Measurements from ENCODE around the gene CLSTN2. TPM values are rescaled to one million over a fixed set of nuclear protein-coding genes. Genes with fewer than 3 reads are reported as not detected.

The CLSTN2 gene
- total and polyA plus RNA-seq, 2 of the 4 experiments (the other 2 are of a cell fraction) = under 0.01 to 0.07 TPM

GRCh38 chr3:140134231-140134965, 199.4 kb downstream of the CLSTN2 start:
- no peak for TF ChIP-seq ELK1 (IDR thresholded peaks at IDR 0.05; ENCODE audit: borderline replicate concordance, low read depth, low read length)
- TF ChIP-seq RFX5 (IDR thresholded peaks at IDR 0.05; ENCODE audit: low read depth, low read length) = no peak
- no peak for TF ChIP-seq CTCF (conservative IDR thresholded peaks at IDR 0.05; ENCODE audit: low read depth, low read length)
- TF ChIP-seq POLR2A (IDR thresholded peaks at IDR 0.05; ENCODE audit: low read depth, low read length) = no peak
- TF ChIP-seq CEBPB (IDR thresholded peaks at IDR 0.05; ENCODE audit: low read depth, low read length) = no peak
- TF ChIP-seq BHLHE40 (IDR thresholded peaks at IDR 0.05; ENCODE audit: low read depth, low read length) = no peak
- TF ChIP-seq RCOR1 (IDR thresholded peaks at IDR 0.05; ENCODE audit: insufficient replicate concordance, low read length) = no peak
- TF ChIP-seq MAZ (IDR thresholded peaks at IDR 0.05; ENCODE audit: borderline replicate concordance, low read depth, low read length) = no peak
- no peak for TF ChIP-seq FOS (IDR thresholded peaks at IDR 0.05; ENCODE audit: low read depth, low read length)
- no peak for TF ChIP-seq MAFK (IDR thresholded peaks at IDR 0.05; ENCODE audit: low read depth, low read length)
- no peak for TF ChIP-seq MXI1 (IDR thresholded peaks at IDR 0.05; ENCODE audit: borderline replicate concordance, low read depth, low read length)
- no peak for TF ChIP-seq SMC3 (IDR thresholded peaks at IDR 0.05; ENCODE audit: low read depth, low read length)
- no peak for TF ChIP-seq NFE2L2 (IDR thresholded peaks at IDR 0.05; ENCODE audit: low read depth, low read length)
- no peak for TF ChIP-seq CHD1 (IDR thresholded peaks at IDR 0.05; ENCODE audit: low read depth, low read length)
- TF ChIP-seq USF2 (IDR thresholded peaks at IDR 0.05; ENCODE audit: low read depth, low read length) = no peak
- no peak for TF ChIP-seq RAD21 (IDR thresholded peaks at IDR 0.05; ENCODE audit: low read length)
- Histone ChIP-seq H3K79me1 (ENCODE audit: low read depth in 1 of 2, low read length in 2 of 2) (no peaks in the 10 kb centered on the region), H2AFZ (replicated peaks; ENCODE audit: low read length, poor library complexity) (no peak overlapping the region), H3K56ac (ENCODE audit: extremely low read depth, insufficient read depth, low read length) (no peak overlapping the region), H2BK5ac (ENCODE audit: low read depth, low read length, poor library complexity, severe bottlenecking) (no peak overlapping the region), H3K4me3 (ENCODE audit: insufficient read depth, low read depth, low read length) (no peak overlapping the region), H3K4ac (ENCODE audit: low read depth, low read length) (no peak overlapping the region), H3K27me3 (ENCODE audit: control insufficient read depth, insufficient read depth, low read length) (no peaks in the 10 kb centered on the region), H3K23ac (ENCODE audit: low read depth, low read length) (no peak overlapping the region), H3K36me3 (ENCODE audit: control insufficient read depth, insufficient read depth, low read length) (no peaks in the 10 kb centered on the region), H3K4me1 (ENCODE audit: control insufficient read depth, insufficient read depth, low read length) (no peaks in the 10 kb centered on the region), H4K91ac (ENCODE audit: insufficient read depth, low read depth, low read length) (no peak overlapping the region), H3K14ac (replicated peaks; ENCODE audit: low read depth, low read length) (no peak overlapping the region), H3K18ac (ENCODE audit: low read depth, low read length) (no peak overlapping the region), H2BK20ac (ENCODE audit: low read depth, low read length) (no peak overlapping the region), H3K9me3 (ENCODE audit: control insufficient read depth, insufficient read depth, low read length) (no peaks in the 10 kb centered on the region), H3K4me2 (ENCODE audit: low read depth, low read length) (no peak overlapping the region), H4K5ac (ENCODE audit: low read depth, low read length) (no peak overlapping the region), H3K27ac (ENCODE audit: insufficient read depth, low read length) (no peak overlapping the region), H2BK15ac (ENCODE audit: low read depth, low read length) (no peak overlapping the region), H4K8ac (ENCODE audit: low read depth in 2 of 2, low read length in 2 of 2) (no peak overlapping the region), H2AK5ac (ENCODE audit: low read depth, low read length) (no peak overlapping the region), H2AK9ac (replicated peaks; ENCODE audit: low read depth, low read length, poor library complexity) (no peak overlapping the region), H3K9me1 (ENCODE audit: insufficient read depth, low read length) (no peaks in the 10 kb centered on the region), H4K20me1 (ENCODE audit: insufficient read depth, low read length) (no peaks in the 10 kb centered on the region), H3K9ac (ENCODE audit: low read depth, low read length) (no peak overlapping the region), H2BK120ac (ENCODE audit: low read depth, low read length) (no peak overlapping the region)
- ATAC-seq (ENCODE audit: low read depth) (no peak), DNase-seq (no peak)
- dilution Hi-C loops (cut with HindIII; ENCODE audit: low sequenced_read_pairs, unreplicated experiment) = no loop called here
- intact Hi-C loops (cut with micrococcal nuclease) = no loop called here
- no TSS peak for BruUV-seq (replicated peaks)
- ChIA-PET CTCF (no interaction called here), POLR2A (ENCODE audit: unreplicated experiment) (no interaction called here)
- no CpG with 5 or more reads among the region's 5 CpGs for WGBS, 2 experiments (ENCODE audit: extremely low coverage in 2 of 2, insufficient read length in 1 of 2)
- in situ Hi-C loops (cut with MboI; ENCODE audit: low sequenced_read_pairs) = no loop called here

Data from IMR-90 (cell line).